GM11168 (cell line): ENCODE results near the gene ZNF248.

Experiments
- in situ Hi-C: fragments of 300-500 bp; cut with MboI; formaldehyde crosslinking; loops from one replicate; pipeline ENCODE4 v1.12.0; 2022; ENCODE audit warnings: low sequenced_read_pairs; ENCODE audit not compliant: unreplicated experiment

The ZNF248 gene

DNA sequence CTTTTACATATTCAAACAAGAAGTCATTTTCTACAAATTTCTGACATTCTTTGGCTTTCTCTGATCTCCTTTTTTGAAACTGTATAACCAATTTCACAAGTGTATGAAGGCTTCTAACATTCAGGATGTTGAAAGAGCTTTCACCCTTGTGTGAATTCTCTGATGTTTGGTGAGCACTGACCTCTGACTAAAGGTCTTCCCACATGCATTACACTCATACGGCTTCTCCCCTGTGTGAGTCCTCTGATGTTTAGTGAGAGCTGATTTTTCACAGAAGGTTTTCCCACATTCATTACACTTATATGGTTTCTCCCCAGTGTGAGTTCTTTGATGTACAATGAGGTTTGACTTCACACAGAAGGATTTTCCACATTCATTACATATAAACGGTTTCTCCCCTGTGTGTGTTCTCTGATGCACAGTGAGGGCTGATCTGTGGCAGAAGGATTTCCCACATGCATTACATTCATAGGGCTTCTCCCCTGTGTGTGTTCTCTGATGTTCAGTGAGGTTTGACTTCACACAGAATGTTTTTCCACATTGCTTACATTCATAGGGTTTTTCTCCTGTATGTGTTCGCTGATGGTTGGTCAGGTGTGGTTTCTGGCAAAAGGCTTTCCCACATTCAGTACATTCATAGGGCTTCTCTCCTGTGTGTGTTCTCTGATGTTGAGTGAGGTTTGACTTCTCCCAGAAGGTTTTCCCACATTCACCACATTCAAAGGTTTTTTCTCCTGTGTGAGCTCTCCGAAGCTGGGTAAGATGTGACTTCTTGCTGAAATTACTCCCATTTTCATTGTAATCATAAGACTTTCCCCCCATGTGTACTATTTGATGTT lies 25.7 kb downstream of the ZNF248 start:
- in situ Hi-C loops: no loop called here

DNA sequence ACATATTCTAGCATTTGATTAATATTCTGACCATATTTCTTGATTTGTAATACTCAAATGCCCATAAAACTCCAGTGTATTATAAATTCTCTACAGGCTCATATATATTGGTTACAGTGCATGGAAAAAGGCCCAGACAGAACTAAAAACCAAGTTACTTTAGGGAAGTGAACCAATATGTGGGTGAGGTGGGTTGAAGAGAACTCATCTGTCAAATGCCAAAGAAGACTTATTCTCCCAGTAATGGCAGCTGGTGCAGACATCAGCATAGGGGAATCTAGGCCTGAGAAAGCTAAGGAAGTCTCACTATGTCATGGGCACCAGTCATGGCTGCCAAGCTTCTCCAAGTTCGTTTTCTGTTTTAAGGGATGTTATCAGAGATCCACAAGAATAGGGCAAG lies 30.6 kb downstream of the ZNF248 start:
- in situ Hi-C loops: no loop called here

DNA sequence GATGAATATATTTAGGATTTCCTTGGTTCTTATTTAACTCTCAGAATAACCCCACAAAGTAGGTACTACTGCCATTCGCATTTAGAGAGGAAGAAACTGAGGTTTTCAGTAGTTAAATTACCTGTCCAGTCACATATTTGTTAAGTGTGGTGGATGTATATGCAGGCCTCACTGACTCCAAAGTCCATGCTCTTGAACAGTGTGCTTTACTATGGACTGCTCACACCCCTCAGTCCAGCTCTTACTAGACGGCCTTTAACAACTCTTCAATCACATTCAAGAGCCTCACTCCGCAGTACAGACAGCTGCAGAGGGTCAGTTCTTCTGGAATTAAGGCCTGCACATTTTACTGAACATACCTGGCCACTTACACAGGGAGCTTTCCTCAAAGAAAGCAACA lies 36.2 kb downstream of the ZNF248 start:
- in situ Hi-C loops: no loop called here

DNA sequence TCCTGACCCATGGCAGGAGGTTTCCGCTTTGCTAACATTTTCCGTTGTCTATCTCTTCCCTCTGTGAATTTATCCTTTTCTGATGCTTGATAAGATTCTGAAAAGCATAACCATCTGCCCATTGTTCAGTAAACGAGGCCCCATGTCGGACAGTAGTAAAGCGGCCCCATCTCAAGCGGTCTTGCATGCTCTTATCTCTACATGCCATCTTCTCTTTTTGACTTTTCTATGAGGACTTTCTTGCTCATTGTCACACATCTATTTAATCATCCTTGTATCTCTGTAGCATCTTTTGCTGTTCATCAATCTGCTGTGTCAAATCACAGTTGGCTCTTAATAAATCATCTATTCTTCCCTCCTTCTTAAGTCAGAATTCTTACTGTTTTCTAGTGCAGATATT lies 37.6 kb downstream of the ZNF248 start:
- in situ Hi-C loops: no loop called here

DNA sequence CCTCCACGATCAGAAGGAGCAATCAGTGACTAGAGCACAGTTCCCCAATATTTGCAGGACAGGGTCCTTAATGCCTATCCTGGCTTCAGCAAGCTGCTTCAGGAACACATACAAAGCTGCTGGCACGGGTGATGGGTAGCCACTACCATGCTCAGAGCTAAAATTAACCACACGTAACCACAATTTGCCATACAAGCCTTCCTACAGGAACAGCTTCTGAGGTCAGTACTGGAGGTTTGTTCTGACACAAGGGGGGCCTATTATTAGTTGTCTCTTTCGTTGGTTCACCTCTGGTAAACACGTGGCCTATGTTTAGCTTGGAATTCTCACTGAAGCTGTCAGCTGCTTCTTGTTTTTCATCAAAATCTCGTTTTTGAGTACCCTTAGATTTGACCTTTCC lies 41.1 kb downstream of the ZNF248 start:
- in situ Hi-C loops: no loop called here

DNA sequence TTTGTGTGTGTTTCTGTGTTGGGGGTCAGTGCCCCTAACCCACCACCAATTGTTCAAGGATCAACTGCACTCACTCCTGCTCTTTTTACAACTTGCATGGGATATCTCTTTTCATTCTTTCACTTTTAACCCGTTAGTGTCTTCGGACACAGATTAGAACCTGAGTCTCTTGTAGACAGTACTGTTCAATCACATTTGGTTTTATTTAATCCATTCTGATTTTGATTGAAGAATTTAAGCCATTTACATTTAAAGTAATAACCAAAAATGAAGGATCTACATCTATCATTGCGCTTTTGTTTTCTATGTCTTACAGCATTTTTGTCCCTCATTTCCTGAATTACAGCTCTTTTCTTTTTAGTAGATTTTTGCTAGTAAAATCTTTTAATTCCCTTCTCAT lies 43.6 kb downstream of the ZNF248 start:
- in situ Hi-C loops: no loop called here

DNA sequence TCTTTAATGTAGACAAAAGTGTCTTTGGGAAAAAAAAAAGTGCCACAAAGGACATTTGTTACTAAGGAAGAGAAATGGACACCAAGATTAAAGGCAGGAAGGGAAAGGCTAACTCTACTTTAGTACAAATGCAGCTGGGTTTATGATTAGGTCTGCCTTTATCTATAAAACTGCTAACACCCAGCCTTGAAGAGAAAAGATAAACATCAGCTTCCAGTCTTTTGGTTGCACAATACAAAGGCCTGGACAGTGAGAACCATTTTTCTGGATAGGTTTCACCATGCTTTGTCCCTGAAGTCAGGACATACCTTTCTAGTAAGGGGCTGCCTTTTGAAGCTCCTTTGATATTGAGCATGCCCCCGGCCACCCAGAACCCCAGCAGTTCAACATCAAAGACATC lies 45.1 kb downstream of the ZNF248 start:
- in situ Hi-C loops: no loop called here

DNA sequence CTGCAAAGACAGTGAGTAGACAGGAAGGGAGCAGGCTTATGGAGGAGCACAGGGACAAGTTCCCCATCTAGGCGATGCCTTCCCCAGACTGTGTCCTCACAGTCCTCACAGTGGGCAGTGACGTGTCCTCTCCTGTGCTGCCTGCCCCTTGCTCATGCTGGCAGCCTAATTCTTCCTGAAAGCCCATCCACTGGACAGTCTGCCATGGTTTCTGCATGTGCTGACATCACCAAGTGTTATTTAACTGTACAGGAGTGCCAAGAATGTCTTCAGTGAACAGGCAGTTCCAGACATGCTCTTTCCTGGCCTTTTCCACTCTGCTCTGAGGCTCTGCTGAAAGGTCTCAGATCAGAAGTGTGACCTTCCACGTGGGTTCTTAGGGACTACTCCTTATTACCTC lies 54.1 kb downstream of the ZNF248 start:
- in situ Hi-C loops: no loop called here

DNA sequence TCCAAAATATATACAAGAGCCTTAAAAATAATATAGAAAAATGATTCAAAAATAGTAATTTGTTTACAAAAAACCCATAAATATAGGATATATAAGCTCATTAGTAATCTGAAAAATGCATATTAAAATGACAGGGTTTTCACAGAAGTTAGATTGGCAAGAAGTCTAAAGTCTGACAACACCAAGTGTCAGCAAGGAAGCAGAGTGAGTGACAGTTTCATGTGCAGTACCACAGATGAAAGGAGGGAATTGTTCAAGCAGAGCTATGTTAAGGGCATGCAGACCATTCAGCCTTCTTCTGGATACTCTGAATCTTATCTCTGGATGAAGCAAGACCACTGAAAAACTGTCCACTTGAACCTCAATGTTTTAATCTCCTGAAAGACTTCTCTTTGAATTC lies 55.9 kb downstream of the ZNF248 start:
- in situ Hi-C loops: no loop called here

DNA sequence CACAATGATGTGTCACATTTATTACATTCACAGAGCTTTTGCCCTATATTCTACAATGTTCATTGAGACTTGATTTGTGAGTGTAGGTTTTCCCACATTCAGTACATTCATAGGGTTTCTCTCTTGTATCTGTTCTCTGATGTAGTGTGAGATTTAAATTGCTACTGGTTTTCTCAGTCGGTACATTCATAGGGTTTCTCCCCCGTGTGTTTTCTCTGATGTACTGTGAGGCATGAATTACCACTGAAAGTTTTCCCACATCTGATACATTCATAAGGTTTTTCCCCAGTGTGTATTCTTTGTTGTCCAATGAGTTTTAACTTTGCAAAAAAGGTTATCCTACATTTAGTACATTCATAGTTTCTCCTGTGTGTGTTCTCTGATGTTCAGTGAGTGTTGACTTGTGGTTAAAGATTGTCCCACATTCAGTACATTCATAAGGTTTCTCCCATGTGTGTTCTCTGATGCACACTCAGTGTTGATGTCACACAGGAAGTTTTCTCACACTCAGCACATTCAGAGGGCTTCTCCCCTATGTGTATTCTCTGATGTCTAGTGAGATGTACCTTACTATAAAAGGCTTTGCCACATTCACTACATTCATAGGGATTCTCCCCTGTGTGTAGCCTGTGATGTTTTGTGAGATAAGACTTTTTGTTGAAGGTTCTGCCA lies 63.0 kb downstream of the ZNF248 start:
- in situ Hi-C loops: no loop called here

DNA sequence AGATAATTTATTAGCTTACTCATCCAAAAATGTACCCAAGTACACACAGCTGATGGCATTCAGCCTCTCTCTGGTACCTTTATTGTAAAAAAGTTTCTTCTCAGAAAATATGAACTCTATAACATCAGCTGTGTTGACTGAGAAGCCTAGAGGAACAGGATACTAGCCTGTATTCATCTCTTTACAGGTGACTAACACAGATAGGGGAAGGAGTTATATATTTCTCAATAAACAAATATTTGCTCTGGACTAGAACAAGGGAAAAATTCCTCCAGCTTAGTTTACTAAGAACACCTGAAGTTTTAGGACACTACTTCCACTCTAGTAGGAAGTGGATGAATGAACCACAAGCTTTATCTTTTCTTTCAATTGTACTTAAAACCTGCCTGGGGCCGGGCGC lies 67.8 kb downstream of the ZNF248 start:
- in situ Hi-C loops: no loop called here

DNA sequence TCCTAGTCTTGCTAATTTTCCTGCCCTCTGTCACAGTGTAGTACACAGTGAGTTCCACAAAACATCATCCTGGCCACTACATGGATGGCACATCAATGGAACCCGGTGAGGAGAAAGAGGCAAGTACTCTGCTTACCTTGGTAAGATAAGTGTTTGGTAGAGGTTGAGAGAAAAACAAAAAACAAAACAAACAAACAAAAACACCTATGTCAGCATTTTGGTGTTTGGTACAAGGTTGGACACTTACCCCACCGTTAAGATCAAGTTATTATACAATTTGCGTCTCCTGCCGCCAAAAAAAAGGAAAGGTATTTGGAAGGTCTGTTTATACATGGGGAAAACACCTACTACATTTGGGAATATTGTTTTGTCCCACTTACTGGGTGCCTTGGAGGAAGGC lies 72.7 kb downstream of the ZNF248 start:
- in situ Hi-C loops: no loop called here

DNA sequence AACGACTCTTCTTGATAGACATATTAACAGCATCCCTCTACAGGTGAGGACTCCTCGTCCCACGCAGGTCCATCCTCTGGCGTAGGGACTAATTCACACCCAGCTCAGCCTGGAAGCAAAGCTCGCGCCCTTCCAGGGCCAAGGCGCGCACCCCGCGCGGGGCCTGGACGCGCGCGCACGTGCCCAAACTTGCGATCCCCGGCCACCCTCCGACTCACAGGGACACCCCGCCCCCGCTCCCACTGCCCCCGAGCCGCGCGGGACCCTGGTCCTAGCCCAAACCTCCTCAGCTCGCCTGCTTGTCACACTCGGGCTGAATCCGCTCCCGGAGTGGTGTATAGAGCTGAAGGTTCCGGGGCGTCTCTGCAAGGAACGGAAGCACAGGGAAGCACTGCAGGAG lies 76.9 kb downstream of the ZNF248 start:
- in situ Hi-C loops: no loop called here

DNA sequence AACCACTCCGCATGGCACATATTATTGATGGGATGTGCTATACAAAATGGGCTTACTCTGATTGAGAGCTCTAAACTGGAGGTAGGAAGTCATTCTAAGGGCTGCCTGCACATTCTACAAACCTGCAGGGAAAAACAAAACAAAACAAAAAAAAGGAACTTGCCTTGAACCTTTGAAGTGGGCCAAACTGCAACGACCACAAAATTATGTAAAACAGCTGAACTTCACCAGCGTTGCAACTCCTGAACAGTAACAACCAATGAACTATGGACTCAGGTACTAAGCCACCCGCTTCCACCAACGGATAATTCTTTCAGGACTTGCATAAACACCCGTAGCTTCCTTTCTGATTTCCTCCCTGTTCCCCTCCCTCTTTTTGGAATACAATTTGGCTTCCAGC lies 80.4 kb downstream of the ZNF248 start:
- in situ Hi-C loops: no loop called here

DNA sequence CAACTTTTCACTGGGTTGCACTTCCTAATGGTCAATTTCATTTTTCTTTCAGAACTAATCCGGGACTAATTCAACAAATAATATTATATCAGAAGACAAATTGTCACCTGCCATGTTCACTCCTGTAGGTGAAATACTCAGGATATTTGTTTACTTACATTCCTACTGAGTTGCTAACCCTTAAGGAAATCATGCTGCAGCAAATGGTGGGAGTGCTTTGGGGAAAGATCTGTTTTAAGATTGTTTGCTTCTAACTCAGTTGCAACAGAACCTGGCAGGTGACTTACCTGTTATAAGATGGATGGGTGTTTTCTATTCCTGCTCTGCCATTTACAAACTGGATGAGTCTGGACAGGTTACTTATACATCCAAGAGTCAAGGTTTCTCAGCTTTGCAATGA lies 81.8 kb downstream of the ZNF248 start:
- in situ Hi-C loops: no loop called here

DNA sequence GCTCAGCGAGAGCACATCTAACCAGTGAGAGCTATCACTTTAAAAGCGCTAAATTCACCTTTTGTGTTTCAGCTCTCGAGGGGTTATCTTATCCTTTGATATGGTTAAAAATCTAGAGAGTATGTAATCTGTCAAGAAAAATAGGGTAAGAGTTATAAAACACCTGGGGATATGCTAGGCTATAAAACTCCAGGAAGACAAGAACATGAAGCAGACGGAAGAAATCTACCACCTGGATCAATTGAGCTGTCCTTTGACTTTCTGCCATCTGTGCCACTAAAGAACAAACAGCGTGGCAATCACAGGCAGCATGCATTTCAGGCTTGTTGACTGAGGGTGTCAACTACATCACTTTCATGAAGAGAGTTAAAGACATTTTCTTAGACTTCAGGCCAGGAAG lies 83.1 kb downstream of the ZNF248 start:
- in situ Hi-C loops: no loop called here

DNA sequence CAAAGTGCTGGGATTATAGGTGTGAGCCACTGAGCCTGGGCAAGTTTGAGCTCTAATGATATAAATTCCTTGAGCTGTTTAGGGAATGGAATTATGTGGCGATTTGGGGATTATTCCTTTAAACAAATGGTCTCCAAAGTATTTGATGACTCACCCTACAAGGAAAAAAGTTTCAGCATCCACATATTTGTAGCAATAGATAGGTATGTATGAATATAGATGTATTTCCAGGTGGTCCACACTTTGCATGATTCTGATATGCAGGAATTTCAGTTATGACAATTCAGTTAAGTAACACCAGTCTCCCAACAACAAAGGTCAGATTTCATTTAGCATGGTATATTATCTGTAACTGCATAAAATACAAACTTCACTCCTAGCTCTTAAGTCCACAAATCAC lies 92.2 kb downstream of the ZNF248 start:
- in situ Hi-C loops: no loop called here

DNA sequence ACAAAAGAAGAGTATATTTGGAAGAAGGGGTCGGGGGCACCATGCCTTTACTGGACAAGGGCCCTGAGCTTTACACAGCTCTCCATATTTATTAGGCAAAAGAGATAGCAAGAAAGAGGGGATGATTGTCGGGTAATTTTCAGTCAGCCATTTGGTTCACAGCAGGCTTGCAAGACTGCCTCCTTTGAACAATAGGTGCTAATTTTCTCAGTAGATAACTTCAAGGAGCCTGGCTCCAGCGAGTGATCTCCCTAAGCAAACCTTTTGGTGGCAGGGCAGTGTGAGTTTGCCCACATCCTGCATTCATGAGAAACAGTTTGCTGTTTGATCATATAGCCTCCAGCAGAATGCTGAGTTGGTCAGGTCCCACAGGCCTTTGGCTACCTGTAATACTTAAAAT lies 94.3 kb downstream of the ZNF248 start:
- in situ Hi-C loops: no loop called here

DNA sequence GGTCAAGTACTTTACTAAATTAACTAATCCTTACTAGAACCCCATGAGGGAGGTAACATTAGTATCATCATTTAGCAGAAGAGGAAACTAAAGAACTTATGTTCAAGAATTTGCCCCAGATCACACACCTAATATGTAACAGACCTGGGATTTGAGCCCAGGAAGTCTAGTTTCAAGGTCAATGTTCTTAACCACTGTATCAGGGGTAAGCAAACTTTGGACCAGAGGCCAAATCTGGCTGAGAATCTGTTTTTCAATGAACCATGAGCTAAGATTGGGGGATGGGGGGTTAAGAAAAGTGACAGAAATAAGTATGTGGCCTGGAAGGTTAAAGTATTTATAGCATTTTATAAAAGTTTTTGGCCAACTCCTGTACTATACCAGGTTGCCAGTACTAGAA lies 95.1 kb downstream of the ZNF248 start:
- in situ Hi-C loops: no loop called here

DNA sequence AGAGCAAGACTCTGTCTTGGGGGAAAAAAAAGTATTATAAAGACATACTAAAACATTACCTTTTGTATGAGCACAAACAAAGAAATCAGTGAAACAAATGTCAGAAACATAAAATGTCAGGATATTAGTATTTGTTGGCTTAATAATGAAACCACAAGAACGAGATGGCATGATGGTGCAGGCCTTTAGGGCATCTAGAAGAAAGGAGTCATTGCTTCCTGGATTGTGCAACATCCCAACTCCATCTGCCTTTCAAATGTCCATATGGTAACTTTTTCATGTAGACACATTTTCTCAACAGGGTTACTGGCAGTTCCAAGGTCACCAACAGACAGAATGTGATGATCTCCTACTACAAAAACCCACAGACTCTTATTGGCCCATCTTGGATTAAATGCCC lies 96.6 kb downstream of the ZNF248 start:
- in situ Hi-C loops: no loop called here

DNA sequence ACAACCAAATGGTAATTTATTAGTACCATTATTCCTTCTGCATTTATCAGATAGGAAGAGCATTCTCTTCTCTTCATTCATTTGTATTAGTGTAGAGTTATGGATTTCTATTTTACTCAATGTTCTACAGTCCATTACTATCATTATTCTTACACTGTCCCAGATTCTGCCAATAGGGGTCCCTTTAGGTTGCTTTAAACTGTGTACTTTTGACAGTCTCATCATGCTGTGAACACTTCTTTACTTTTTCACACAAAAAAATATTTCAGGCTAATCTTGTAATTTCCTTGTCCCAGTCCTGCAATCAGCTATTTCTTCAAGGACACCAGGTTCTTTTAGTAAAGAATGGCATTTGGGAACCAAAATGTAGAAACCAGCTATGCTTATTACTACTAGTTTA lies 99.3 kb downstream of the ZNF248 start:
- in situ Hi-C loops: no loop called here
